ENCODE data around the gene SLC22A24.

The SLC22A24 gene

DNA sequence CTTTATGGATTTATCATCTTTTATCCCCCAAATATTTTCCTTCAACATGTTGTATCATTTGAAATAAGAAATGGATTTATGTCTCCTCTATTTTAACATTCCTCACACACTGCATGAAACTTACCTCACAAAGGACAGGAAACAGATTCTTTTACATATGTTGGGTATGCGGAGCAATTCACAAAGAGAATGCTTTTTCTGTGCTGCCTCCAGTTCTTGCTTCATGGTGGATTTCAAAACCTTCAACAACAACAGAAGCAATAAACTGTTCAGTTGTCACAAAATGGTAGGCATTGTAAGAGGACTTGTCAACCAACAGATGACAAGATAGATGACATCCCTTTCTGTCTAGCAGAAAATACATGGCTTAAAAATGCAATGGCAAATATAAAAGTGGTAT lies 36.5 kb upstream of the SLC22A24 start:
- POLR2A ChIA-PET: no interaction called here
- no peaks in the 10 kb centered on the region for H3K9me3 ChIP-seq (ENCODE audit: control insufficient read depth, insufficient read depth, low read depth, low read length)
- CTCF ChIA-PET: no interaction called here
- H3K36me3 ChIP-seq (ENCODE audit: control insufficient read depth in 2 of 2, insufficient read depth in 1 of 2, low read length in 2 of 2): no peaks in the 10 kb centered on the region
- H3K4me1 ChIP-seq (ENCODE audit: control insufficient read depth, insufficient read depth, low read length): no peaks in the 10 kb centered on the region
- no peak overlapping the region for H3K4me3 ChIP-seq (ENCODE audit: low read depth, low read length)
- TF ChIP-seq SETDB1 (IDR thresholded peaks at IDR 0.05; ENCODE audit: insufficient read length, low read length): no peak
- TF ChIP-seq KLF1 (tag by site-specific recombination; IDR thresholded peaks at IDR 0.05): no peak
- no peak for TF ChIP-seq ZNF501 (tag by site-specific recombination; IDR thresholded peaks at IDR 0.05)
- TF ChIP-seq, protein P1, sequence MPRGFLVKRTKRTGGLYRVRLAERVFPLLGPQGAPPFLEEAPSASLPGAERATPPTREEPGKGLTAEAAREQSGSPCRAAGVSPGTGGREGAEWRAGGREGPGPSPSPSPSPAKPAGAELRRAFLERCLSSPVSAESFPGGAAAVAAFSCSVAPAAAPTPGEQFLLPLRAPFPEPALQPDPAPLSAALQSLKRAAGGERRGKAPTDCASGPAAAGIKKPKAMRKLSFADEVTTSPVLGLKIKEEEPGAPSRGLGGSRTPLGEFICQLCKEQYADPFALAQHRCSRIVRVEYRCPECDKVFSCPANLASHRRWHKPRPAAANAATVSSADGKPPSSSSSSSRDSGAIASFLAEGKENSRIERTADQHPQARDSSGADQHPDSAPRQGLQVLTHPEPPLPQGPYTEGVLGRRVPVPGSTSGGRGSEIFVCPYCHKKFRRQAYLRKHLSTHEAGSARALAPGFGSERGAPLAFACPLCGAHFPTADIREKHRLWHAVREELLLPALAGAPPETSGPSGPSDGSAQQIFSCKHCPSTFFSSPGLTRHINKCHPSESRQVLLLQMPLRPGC (tag by site-specific recombination; IDR thresholded peaks at IDR 0.05): no peak
- no peak for TF ChIP-seq ZNF133 (tag by site-specific recombination; IDR thresholded peaks at IDR 0.05)
- no peak for TF ChIP-seq ZNF16 (tag by site-specific recombination; IDR thresholded peaks at IDR 0.05; ENCODE audit: low read depth)
- no peak for TF ChIP-seq ZNF677 (tag by site-specific recombination; IDR thresholded peaks at IDR 0.05)
- TF ChIP-seq, protein P2, sequence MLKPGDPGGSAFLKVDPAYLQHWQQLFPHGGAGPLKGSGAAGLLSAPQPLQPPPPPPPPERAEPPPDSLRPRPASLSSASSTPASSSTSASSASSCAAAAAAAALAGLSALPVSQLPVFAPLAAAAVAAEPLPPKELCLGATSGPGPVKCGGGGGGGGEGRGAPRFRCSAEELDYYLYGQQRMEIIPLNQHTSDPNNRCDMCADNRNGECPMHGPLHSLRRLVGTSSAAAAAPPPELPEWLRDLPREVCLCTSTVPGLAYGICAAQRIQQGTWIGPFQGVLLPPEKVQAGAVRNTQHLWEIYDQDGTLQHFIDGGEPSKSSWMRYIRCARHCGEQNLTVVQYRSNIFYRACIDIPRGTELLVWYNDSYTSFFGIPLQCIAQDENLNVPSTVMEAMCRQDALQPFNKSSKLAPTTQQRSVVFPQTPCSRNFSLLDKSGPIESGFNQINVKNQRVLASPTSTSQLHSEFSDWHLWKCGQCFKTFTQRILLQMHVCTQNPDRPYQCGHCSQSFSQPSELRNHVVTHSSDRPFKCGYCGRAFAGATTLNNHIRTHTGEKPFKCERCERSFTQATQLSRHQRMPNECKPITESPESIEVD (tag by site-specific recombination; IDR thresholded peaks at IDR 0.05): no peak
- TF ChIP-seq ZNF664 (tag by site-specific recombination; IDR thresholded peaks at IDR 0.05): no peak
- TF ChIP-seq ZNF350 (tag by site-specific recombination; IDR thresholded peaks at IDR 0.05): no peak
- no peak for TF ChIP-seq ZNF302 (tag by site-specific recombination; IDR thresholded peaks at IDR 0.05; ENCODE audit: low read depth)
- no peak for TF ChIP-seq ZNF324 (tag by site-specific recombination; IDR thresholded peaks at IDR 0.05)
- no peak for TF ChIP-seq ZNF112 (tag by site-specific recombination; IDR thresholded peaks at IDR 0.05)
- H3K27ac ChIP-seq (ENCODE audit: extremely low read depth, low read depth, low read length): no peak overlapping the region

DNA sequence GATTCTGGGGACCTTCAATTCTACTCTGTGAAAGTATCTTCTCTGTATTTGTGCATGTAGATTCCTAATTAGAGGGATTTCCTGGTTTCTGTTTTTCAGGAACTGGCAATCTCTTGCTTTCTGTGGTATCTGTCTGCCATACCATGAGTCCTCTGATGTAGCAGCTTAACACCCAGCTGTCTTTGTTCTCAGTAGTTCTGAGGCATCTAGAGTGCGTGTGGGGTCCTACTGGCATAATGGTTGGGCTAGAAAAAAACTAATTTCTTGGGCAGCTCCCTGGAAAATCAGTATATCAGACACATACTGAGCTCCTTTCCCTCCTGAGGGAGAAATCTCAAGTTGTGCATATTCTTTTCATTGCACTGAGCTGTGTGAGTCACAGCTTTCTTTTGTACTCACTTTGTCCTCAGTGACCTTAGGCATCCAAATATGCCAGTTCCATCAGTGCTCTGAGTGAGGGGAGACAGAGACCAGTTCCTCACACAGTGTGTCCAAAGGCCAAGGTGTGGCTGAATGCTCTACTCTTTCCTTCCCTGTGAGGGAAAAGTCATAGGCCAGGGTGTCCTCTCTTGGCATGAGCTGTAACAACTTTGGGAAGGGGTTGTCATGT lies 35.5 kb upstream of the SLC22A24 start:
- TF ChIP-seq ZNF112 (tag by site-specific recombination; IDR thresholded peaks at IDR 0.05): no peak
- TF ChIP-seq, protein P3, sequence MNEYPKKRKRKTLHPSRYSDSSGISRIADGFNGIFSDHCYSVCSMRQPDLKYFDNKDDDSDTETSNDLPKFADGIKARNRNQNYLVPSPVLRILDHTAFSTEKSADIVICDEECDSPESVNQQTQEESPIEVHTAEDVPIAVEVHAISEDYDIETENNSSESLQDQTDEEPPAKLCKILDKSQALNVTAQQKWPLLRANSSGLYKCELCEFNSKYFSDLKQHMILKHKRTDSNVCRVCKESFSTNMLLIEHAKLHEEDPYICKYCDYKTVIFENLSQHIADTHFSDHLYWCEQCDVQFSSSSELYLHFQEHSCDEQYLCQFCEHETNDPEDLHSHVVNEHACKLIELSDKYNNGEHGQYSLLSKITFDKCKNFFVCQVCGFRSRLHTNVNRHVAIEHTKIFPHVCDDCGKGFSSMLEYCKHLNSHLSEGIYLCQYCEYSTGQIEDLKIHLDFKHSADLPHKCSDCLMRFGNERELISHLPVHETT (tag by site-specific recombination; IDR thresholded peaks at IDR 0.05): no peak
- no peak for TF ChIP-seq ZFP3 (tag by site-specific recombination; IDR thresholded peaks at IDR 0.05; ENCODE audit: low read depth)
- no peak for TF ChIP-seq ZNF184 (tag by site-specific recombination; IDR thresholded peaks at IDR 0.05)
- POLR2A ChIA-PET: no interaction called here

DNA sequence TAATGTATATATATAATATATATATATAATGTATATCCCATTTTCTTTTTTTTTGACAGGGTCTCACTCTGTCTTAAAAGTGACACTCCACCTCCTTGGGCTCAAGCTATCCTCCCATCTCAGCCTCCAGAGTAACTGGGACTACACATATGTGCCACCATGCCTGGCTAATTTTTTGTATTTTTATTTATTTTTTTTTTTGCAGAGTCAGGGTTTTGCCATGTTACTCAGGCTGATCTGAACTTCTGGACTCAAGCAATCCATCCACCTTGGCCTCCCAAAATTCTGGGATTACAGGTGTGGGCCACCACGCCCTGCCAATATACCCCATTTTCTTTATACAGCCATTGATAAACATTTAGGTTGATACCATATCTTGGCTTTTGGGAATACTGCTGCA lies 33.9 kb upstream of the SLC22A24 start:
- no peak for TF ChIP-seq ZXDB (tag by site-specific recombination; IDR thresholded peaks at IDR 0.05)
- TF ChIP-seq ZNF16 (tag by site-specific recombination; IDR thresholded peaks at IDR 0.05; ENCODE audit: low read depth): no peak
- no peak for TF ChIP-seq ZNF670 (tag by site-specific recombination; IDR thresholded peaks at IDR 0.05; ENCODE audit: low read depth)
- TF ChIP-seq ZSCAN16 (tag by site-specific recombination; IDR thresholded peaks at IDR 0.05): no peak
- no peak for TF ChIP-seq KLF10 (tag by site-specific recombination; IDR thresholded peaks at IDR 0.05)
- TF ChIP-seq ZNF155 (tag by site-specific recombination; IDR thresholded peaks at IDR 0.05): no peak
- TF ChIP-seq, protein P4, sequence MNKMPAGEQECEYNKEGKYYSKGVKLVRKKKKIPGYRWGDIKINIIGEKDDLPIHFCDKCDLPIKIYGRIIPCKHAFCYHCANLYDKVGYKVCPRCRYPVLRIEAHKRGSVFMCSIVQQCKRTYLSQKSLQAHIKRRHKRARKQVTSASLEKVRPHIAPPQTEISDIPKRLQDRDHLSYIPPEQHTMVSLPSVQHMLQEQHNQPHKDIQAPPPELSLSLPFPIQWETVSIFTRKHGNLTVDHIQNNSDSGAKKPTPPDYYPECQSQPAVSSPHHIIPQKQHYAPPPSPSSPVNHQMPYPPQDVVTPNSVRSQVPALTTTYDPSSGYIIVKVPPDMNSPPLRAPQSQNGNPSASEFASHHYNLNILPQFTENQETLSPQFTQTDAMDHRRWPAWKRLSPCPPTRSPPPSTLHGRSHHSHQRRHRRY (tag by site-specific recombination; IDR thresholded peaks at IDR 0.05): no peak
- no peak for TF ChIP-seq ZNF266 (tag by site-specific recombination; IDR thresholded peaks at IDR 0.05; ENCODE audit: low read depth)
- no peak for TF ChIP-seq ZNF571 (tag by site-specific recombination; IDR thresholded peaks at IDR 0.05)
- TF ChIP-seq BCL11A (tag by site-specific recombination; IDR thresholded peaks at IDR 0.05; ENCODE audit: low read depth): no peak
- CTCF ChIA-PET: no interaction called here
- Histone ChIP-seq H3K36me3 (ENCODE audit: control insufficient read depth in 2 of 2, insufficient read depth in 1 of 2, low read length in 2 of 2) (no peaks in the 10 kb centered on the region), H3K9me3 (ENCODE audit: control insufficient read depth, insufficient read depth, low read depth, low read length) (no peaks in the 10 kb centered on the region), H3K27ac (ENCODE audit: extremely low read depth, low read depth, low read length) (no peak overlapping the region), H3K4me1 (ENCODE audit: control insufficient read depth, insufficient read depth, low read length) (no peaks in the 10 kb centered on the region), H3K4me3 (ENCODE audit: low read depth, low read length) (no peak overlapping the region)
- POLR2A ChIA-PET: no interaction called here

More for the DNA sequence above, 35.5 kb upstream of the SLC22A24 start:
- H3K4me3 ChIP-seq (ENCODE audit: low read depth, low read length): no peak overlapping the region
- H3K4me1 ChIP-seq (ENCODE audit: control insufficient read depth, insufficient read depth, low read length): no peaks in the 10 kb centered on the region
- CTCF ChIA-PET: interaction anchor here (0.6 to 1.2 kb wide), 2 partner anchors 10 to 51 kb away, joined by 3 to 4 read pairs; no protein-coding TSS in a partner anchor
- H3K36me3 ChIP-seq (ENCODE audit: control insufficient read depth in 2 of 2, insufficient read depth in 1 of 2, low read length in 2 of 2): no peaks in the 10 kb centered on the region
- no peaks in the 10 kb centered on the region for H3K9me3 ChIP-seq (ENCODE audit: control insufficient read depth, insufficient read depth, low read depth, low read length)
- no peak overlapping the region for H3K27ac ChIP-seq (ENCODE audit: extremely low read depth, low read depth, low read length)

All from HEK293 (cell line).